ENCODE results near the gene LPAR1. TPM values are rescaled to one million over a fixed set of nuclear protein-coding genes. Genes with fewer than 3 reads are reported as not detected.

Gene LPAR1
- total and polyA plus RNA-seq, 10 donors = 8.1 to 63.8 (median 34.4) TPM

GRCh38 chr9:110999379-110999778 lies 38.9 kb downstream of the LPAR1 start:
- H3K27ac ChIP-seq = no peak overlapping the region
- intact Hi-C loops (cut with DNase I; ENCODE audit: low total_unique reads) = no loop called here
- H3K27me3 ChIP-seq (replicated peaks in 1 of 7) = no peaks in the 10 kb centered on the region
- 85 to 89% (median 88%) methylated on average over 5 of the region's 5 CpGs for WGBS, 5 donors
- H3K4me3 ChIP-seq = no peak overlapping the region
- H3K4me1 ChIP-seq = peaks cover 0 to 31% (median 5%) of the 10 kb centered on the region in 6 donors
- TF ChIP-seq POLR2AphosphoS5 (IDR thresholded peaks at IDR 0.05) = no peak
- no peak for TF ChIP-seq CTCF (IDR thresholded peaks at IDR 0.05 in 8 of 11, conservative IDR thresholded peaks at IDR 0.05 in 3 of 11)
- TF ChIP-seq POLR2A (IDR thresholded peaks at IDR 0.05) = no peak
- H3K9me3 ChIP-seq = no peaks in the 10 kb centered on the region
- no peaks in the 10 kb centered on the region for H3K36me3 ChIP-seq
- no peak for DNase-seq

GRCh38 chr9:110997847-110998246 lies 40.4 kb downstream of the LPAR1 start:
- TF ChIP-seq POLR2A (IDR thresholded peaks at IDR 0.05) (no peak), CTCF (IDR thresholded peaks at IDR 0.05 in 8 of 11, conservative IDR thresholded peaks at IDR 0.05 in 3 of 11) (no peak), POLR2AphosphoS5 (IDR thresholded peaks at IDR 0.05) (no peak)
- intact Hi-C loops (cut with DNase I; ENCODE audit: low total_unique reads) = no loop called here
- Histone ChIP-seq H3K4me1 (peaks cover 0 to 35% (median 5%) of the 10 kb centered on the region in 6 donors), H3K27me3 (replicated peaks in 1 of 7) (no peaks in the 10 kb centered on the region), H3K27ac (peak overlapping the region in 1 of 8 donors; percentile 43), H3K9me3 (no peaks in the 10 kb centered on the region), H3K4me3 (no peak overlapping the region), H3K36me3 (no peaks in the 10 kb centered on the region)
- 85 to 100% (median 95%) methylated on average over 1 of the region's 1 CpG for WGBS, 5 donors
- DNase-seq = no peak

- Histone ChIP-seq H3K27me3 (replicated peaks in 1 of 7) (no peaks in the 10 kb centered on the region), H3K4me3 (no peak overlapping the region), H3K36me3 (no peaks in the 10 kb centered on the region), H3K4me1 (peaks cover 0 to 32% (median 5%) of the 10 kb centered on the region in 6 donors), H3K27ac (peak overlapping the region in 6 of 8 donors; percentile 25 to 43 (median 32)), H3K9me3 (no peaks in the 10 kb centered on the region)
- 65 to 73% (median 67%) methylated on average over 9 of the region's 9 CpGs for WGBS, 5 donors
- intact Hi-C loops (cut with DNase I; ENCODE audit: low total_unique reads) = no loop called here
- DNase-seq = no peak
- TF ChIP-seq CTCF (IDR thresholded peaks at IDR 0.05 in 8 of 11, conservative IDR thresholded peaks at IDR 0.05 in 3 of 11) (no peak), POLR2A (IDR thresholded peaks at IDR 0.05) (no peak), POLR2AphosphoS5 (IDR thresholded peaks at IDR 0.05) (no peak)
These were observed 41.6 kb downstream of the LPAR1 start for GRCh38 chr9:110996436-110997220.
